ENCODE measurements around the gene EYS. TPM values are rescaled to one million over a fixed set of nuclear protein-coding genes. Genes with fewer than 3 reads are reported as not detected.
"Not testable (repeated sequence)": the region's sequence is repeated elsewhere in the genome, so short reads cannot be mapped to it uniquely, and the experiment has no call there.

The EYS gene
- total RNA-seq, 2 donors from 2014 or later, result 0.20 TPM; not detected in 1

DNA sequence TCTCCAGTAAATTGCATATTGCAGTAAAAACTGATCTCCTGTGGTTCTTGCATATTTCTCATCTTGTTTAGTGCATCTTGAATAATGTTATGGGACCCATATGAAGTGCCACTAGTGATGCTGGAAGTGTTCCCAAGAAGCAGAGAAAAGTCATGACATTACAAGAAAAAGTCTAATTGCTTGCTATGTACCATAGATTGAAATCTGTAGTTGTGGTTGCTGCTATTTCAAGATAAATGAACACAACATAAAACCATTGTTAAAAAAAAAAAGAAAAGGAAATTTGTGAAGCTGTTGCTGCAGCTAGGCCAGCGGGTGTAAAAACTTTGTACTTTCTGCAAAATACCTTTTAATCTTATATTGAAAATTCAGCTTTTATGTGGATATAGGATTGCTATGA, 1767.0 kb downstream of the EYS start:
- H3K27ac Mint-ChIP-seq, result no peak overlapping the region

GRCh38 chr6:63936399-63936798, 1770.6 kb downstream of the EYS start:
- Mint-ChIP-seq H3K9me3 (no peaks in the 10 kb centered on the region), H3K4me1 (ENCODE audit: low read depth in 2 of 2) (no peaks in the 10 kb centered on the region), H3K27me3 (no peaks in the 10 kb centered on the region), H3K27ac (no peak overlapping the region), H3K4me3 (no peak overlapping the region), H3K36me3 (no peaks in the 10 kb centered on the region)
- no peak for ATAC-seq
- DNase-seq (ENCODE audit: low spot score), result no peak

More for the DNA sequence above, 1767.0 kb downstream of the EYS start:
- Mint-ChIP-seq H3K4me3 (no peak overlapping the region), H3K27me3 (no peaks in the 10 kb centered on the region), H3K9me3 (no peaks in the 10 kb centered on the region), H3K4me1 (ENCODE audit: low read depth in 2 of 2) (no peaks in the 10 kb centered on the region), H3K36me3 (no peaks in the 10 kb centered on the region)
- DNase-seq (ENCODE audit: low spot score) (no peak), ATAC-seq (no peak)

DNA sequence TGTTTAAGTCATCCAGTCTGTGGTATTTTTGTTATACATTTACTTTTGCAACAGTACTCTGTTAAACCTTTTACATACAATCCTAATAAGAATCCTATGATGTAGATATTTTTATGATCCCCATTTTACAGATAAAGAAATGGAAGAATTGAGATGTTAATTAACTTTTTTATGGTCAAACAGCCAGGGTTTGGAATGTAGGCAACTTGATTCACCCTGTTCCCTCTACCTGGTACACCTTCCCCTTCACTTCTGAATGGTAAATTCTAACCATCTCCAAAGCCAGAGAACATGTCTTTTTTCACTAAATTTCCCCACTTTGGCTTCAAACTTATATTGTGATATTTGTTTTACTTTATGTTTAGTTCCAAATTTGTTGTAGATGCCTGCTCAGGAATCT, 1771.3 kb downstream of the EYS start:
- no peak overlapping the region for H3K4me3 Mint-ChIP-seq
- no peaks in the 10 kb centered on the region for H3K36me3 Mint-ChIP-seq
- ATAC-seq, result no peak
- no peaks in the 10 kb centered on the region for H3K9me3 Mint-ChIP-seq
- DNase-seq (ENCODE audit: low spot score), result no peak
- H3K27me3 Mint-ChIP-seq, result no peaks in the 10 kb centered on the region
- no peak overlapping the region for H3K27ac Mint-ChIP-seq
- no peaks in the 10 kb centered on the region for H3K4me1 Mint-ChIP-seq (ENCODE audit: low read depth in 2 of 2)

- H3K4me3 Mint-ChIP-seq; H3K4me1 Mint-ChIP-seq (ENCODE audit: low read depth in 2 of 2); DNase-seq (ENCODE audit: low spot score); H3K36me3 Mint-ChIP-seq; H3K27me3 Mint-ChIP-seq; ATAC-seq; H3K9me3 Mint-ChIP-seq; H3K27ac Mint-ChIP-seq: not testable (repeated sequence)
These were observed 1773.1 kb downstream of the EYS start for GRCh38 chr6:63933948-63934347.

DNA sequence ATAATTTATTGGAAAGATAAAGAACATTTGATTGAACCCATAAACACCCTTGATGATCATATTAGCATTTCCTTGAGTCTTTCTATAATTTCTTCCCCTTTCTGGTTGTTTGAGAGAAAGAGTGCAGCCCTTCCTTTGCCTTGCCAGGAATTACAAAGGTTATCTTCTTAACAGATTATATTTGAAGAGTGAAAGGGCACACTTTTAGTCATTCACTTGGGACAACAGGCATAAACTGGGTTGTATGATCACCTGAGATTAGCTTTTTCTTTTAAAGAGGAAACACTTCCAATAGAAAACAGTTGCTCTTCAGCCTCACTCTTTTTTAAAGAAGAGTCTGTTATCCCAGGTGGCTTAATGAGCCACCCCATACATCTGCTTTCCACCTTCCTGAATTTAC, 1776.2 kb downstream of the EYS start:
- Mint-ChIP-seq H3K36me3 (no peaks in the 10 kb centered on the region), H3K27me3 (no peaks in the 10 kb centered on the region), H3K9me3 (no peaks in the 10 kb centered on the region), H3K4me1 (ENCODE audit: low read depth in 2 of 2) (no peaks in the 10 kb centered on the region), H3K4me3 (no peak overlapping the region), H3K27ac (no peak overlapping the region)
- ATAC-seq, result no peak
- DNase-seq (ENCODE audit: low spot score), result no peak

- Mint-ChIP-seq H3K27me3 (no peaks in the 10 kb centered on the region), H3K36me3 (no peaks in the 10 kb centered on the region), H3K9me3 (no peaks in the 10 kb centered on the region), H3K27ac (no peak overlapping the region), H3K4me3 (no peak overlapping the region), H3K4me1 (ENCODE audit: low read depth in 2 of 2) (no peaks in the 10 kb centered on the region)
- ATAC-seq (no peak), DNase-seq (ENCODE audit: low spot score) (no peak)
These were observed 1777.9 kb downstream of the EYS start for GRCh38 chr6:63929111-63929510.

GRCh38 chr6:63928613-63929012, 1778.4 kb downstream of the EYS start:
- Mint-ChIP-seq H3K4me1 (ENCODE audit: low read depth in 2 of 2) (no peaks in the 10 kb centered on the region), H3K27ac (no peak overlapping the region), H3K36me3 (no peaks in the 10 kb centered on the region), H3K9me3 (no peaks in the 10 kb centered on the region), H3K4me3 (no peak overlapping the region), H3K27me3 (no peaks in the 10 kb centered on the region)
- ATAC-seq (no peak), DNase-seq (ENCODE audit: low spot score) (no peak)

DNA sequence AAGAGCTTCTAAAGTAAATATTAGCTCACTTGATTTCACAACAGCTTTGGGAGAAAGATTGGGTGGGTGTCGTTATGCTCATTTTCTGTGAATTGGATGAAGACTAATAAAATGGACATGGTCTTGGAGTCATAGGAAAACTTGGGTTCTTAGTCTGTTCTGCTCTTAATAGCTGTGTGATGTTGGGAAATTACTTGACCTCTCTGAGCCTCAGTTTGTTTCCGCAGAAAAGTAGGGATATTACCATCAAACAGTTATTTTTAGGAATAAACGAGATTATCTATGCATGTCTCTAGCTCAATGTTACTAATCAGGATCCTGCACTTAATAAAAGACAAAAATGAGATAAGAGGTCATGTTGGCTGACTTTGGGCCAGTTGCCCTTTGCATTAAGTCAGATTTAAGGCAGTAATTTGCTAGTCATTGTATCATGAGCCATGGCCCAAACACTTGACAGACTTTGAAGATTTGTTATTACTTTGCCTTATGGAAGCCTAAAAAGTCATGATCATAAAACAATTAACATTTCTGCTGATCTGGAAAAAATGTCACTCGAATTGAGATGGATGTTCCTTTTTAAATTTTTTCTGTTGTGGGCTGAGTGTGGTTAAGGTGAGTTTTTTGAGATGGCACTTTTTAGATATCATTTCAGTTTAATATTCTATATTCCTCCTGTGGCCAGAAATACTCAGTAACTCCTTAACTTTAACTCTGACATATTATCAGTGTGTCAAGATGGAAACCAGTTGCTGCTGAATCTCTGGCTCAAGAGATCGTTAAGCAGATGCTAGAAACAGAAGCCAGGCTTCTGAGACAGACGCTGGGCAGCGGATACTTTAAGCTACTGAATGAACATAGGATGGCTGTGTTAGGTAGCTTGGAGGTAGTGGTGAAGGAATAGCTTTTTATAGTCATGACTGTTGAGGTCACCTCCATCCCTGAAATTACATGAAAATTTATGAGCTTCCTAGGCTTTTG, 1779.8 kb downstream of the EYS start:
- ATAC-seq (no peak), DNase-seq (ENCODE audit: low spot score) (no peak)
- no peaks in the 10 kb centered on the region for H3K36me3 Mint-ChIP-seq
- H3K27me3 Mint-ChIP-seq, result no peaks in the 10 kb centered on the region
- no peaks in the 10 kb centered on the region for H3K4me1 Mint-ChIP-seq (ENCODE audit: low read depth in 2 of 2)
- no peak overlapping the region for H3K4me3 Mint-ChIP-seq
- H3K27ac Mint-ChIP-seq, result no peak overlapping the region
- no peaks in the 10 kb centered on the region for H3K9me3 Mint-ChIP-seq

- no peak for ATAC-seq
- no peaks in the 10 kb centered on the region for H3K36me3 Mint-ChIP-seq
- DNase-seq (ENCODE audit: low spot score), result no peak
- no peak overlapping the region for H3K4me3 Mint-ChIP-seq
- no peaks in the 10 kb centered on the region for H3K9me3 Mint-ChIP-seq
- no peaks in the 10 kb centered on the region for H3K27me3 Mint-ChIP-seq
- no peak overlapping the region for H3K27ac Mint-ChIP-seq
- H3K4me1 Mint-ChIP-seq (ENCODE audit: low read depth in 2 of 2), result no peaks in the 10 kb centered on the region
These were observed 1780.7 kb downstream of the EYS start for GRCh38 chr6:63926258-63926780.

DNA sequence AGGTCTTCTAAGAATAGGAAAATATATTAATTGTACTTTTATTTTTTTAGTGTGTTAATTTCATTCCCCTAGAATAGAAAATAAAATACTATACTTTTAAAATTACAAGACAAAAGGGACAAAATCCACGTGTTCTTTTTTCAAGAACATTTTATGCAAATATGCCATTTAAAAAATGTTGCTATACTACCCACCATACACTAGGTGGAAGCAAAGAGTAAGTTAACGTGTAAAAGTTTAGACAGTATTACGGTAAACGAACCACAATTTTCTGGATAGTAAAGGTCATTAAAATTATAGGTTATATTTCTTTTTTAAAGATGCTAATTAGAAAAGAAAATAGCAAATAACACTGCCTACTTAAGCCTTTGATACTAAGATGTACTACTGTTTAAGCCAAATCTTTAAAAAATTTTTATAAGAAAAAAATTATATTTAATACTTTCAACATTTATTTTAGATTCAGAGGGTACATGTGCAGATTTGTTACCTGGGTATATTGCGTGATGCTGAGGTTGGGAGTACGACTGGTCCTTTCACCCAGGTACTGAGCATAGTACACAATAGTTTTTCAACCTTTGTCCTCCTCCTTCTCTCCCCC, 1783.8 kb downstream of the EYS start:
- no peak for ATAC-seq
- no peaks in the 10 kb centered on the region for H3K9me3 Mint-ChIP-seq
- H3K4me1 Mint-ChIP-seq (ENCODE audit: low read depth in 2 of 2), result no peaks in the 10 kb centered on the region

DNA sequence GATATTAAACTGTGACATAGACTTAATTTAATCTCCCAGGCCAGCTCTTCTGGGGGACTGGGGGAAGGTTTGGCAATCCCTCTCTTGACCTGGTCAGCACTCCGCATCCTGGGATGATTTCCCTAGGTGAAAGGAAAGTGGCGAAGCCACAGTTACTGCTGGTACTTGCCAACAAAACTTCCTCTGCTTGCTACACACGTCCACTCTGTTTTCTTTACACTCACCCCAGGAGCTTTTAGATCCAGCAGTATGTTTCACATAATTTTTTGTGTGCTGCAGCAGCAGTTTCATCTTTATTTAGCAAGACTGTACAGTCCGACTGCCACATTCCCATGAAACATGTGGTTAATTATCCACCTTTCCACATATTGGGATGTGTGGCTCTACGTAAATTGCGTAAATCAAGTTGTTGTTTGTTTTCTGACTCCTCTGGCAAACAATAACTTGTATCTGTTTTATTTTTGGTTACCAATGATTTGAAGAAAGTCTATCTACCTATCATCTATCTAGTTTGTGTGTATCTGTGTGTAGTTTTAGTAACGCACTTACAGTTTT, 1787.4 kb downstream of the EYS start:
- H3K27ac Mint-ChIP-seq, result no peak overlapping the region
- H3K4me3 Mint-ChIP-seq, result no peak overlapping the region
- no peaks in the 10 kb centered on the region for H3K4me1 Mint-ChIP-seq (ENCODE audit: low read depth in 2 of 2)
- H3K36me3 Mint-ChIP-seq, result no peaks in the 10 kb centered on the region
- no peaks in the 10 kb centered on the region for H3K9me3 Mint-ChIP-seq
- no peak for ATAC-seq
- no peak for DNase-seq (ENCODE audit: low spot score)
- no peaks in the 10 kb centered on the region for H3K27me3 Mint-ChIP-seq

More for the DNA sequence above, 1783.8 kb downstream of the EYS start:
- Mint-ChIP-seq H3K36me3 (no peaks in the 10 kb centered on the region), H3K27ac (no peak overlapping the region), H3K27me3 (no peaks in the 10 kb centered on the region), H3K4me3 (no peak overlapping the region)
- DNase-seq (ENCODE audit: low spot score), result no peak

- no peaks in the 10 kb centered on the region for H3K36me3 Mint-ChIP-seq
- peaks cover 6% of the 10 kb centered on the region for H3K9me3 Mint-ChIP-seq
- DNase-seq (ENCODE audit: low spot score), result no peak
- H3K4me1 Mint-ChIP-seq (ENCODE audit: low read depth in 2 of 2), result no peaks in the 10 kb centered on the region
- no peak overlapping the region for H3K4me3 Mint-ChIP-seq
- no peak for ATAC-seq
- H3K27me3 Mint-ChIP-seq, result no peaks in the 10 kb centered on the region
- H3K27ac Mint-ChIP-seq, result no peak overlapping the region
These were observed 1794.1 kb downstream of the EYS start for GRCh38 chr6:63912887-63913286.

DNA sequence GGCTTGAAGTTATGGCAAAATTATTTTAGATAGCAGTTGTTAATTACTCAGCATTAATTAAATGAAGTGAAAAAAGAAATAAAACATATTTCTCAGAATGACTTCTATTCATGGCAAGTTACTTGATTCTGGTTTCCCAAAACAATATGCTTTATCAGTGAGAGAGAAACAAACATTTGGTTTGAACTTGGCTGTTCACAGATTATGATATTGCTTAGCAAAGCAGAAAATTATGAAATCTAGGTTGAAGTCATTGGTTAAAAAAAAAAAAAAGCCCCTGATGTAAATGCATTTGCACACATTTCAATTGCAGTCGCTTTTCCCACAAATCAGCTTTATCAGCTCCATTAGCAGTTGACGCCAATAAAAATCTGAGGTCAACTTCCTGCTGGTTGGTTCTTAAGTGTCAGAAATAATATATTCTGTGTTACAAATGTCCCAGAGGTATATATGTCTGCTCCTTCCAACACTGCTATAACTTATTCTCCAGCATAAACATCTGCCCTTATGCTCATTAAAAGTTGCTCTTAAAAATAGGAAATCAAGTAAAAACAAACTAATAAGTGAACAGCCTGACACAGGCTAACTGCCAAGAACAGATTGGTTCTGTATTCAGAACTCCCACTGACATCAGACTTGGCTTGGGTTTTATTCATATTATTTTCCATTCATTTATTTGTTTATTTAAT, 1796.0 kb downstream of the EYS start:
- DNase-seq (ENCODE audit: low spot score) (no peak), ATAC-seq (no peak)
- no peaks in the 10 kb centered on the region for H3K4me1 Mint-ChIP-seq (ENCODE audit: low read depth in 2 of 2)
- H3K27me3 Mint-ChIP-seq, result no peaks in the 10 kb centered on the region
- H3K27ac Mint-ChIP-seq, result no peak overlapping the region
- no peak overlapping the region for H3K4me3 Mint-ChIP-seq
- H3K36me3 Mint-ChIP-seq, result no peaks in the 10 kb centered on the region
- peaks cover 6% of the 10 kb centered on the region for H3K9me3 Mint-ChIP-seq
